Measurements from ENCODE around the gene NCOA1. TPM values are rescaled to one million over a fixed set of nuclear protein-coding genes. Genes with fewer than 3 reads are reported as not detected.

Gene NCOA1
- total RNA-seq, 4 donors from 2014 or later = 41.3 to 69.6 (median 54.8) TPM

GRCh38 chr2:24724111-24724775 is 233.2 kb downstream of the NCOA1 start:
- no peak overlapping the region for H3K27ac ChIP-seq
- TF ChIP-seq, protein P1, sequence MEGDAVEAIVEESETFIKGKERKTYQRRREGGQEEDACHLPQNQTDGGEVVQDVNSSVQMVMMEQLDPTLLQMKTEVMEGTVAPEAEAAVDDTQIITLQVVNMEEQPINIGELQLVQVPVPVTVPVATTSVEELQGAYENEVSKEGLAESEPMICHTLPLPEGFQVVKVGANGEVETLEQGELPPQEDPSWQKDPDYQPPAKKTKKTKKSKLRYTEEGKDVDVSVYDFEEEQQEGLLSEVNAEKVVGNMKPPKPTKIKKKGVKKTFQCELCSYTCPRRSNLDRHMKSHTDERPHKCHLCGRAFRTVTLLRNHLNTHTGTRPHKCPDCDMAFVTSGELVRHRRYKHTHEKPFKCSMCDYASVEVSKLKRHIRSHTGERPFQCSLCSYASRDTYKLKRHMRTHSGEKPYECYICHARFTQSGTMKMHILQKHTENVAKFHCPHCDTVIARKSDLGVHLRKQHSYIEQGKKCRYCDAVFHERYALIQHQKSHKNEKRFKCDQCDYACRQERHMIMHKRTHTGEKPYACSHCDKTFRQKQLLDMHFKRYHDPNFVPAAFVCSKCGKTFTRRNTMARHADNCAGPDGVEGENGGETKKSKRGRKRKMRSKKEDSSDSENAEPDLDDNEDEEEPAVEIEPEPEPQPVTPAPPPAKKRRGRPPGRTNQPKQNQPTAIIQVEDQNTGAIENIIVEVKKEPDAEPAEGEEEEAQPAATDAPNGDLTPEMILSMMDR (IDR thresholded peaks at IDR 0.05) = no peak
- no peak for TF ChIP-seq POLR2A (IDR thresholded peaks at IDR 0.05)
- peaks cover 0 to 25% (median 0%) of the 10 kb centered on the region in 3 donors for H3K36me3 ChIP-seq
- H3K27me3 ChIP-seq = no peaks in the 10 kb centered on the region
- H3K9me3 ChIP-seq = no peaks in the 10 kb centered on the region
- H3K4me1 ChIP-seq = no peaks in the 10 kb centered on the region
- no peak overlapping the region for H3K4me3 ChIP-seq
- DNase-seq = no peak

DNA sequence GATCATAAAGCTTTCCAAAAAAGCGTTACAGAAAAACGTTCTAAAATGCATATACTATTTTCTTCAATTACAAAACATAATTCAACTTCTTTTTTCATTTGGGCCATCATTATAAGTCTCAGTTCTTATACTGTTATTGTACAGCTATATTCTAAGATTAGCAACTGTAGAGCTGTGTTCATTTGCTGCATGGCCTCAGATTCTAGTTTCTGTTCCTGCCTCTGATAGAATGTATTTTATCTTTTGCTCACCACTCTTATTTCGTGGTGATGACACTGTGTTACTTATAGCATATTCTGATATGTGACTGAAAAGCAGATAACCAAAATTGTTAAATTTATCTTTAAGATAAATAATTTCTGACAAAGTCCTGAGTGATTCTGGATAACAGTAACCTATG is 234.9 kb downstream of the NCOA1 start:
- TF ChIP-seq POLR2A (IDR thresholded peaks at IDR 0.05) = no peak
- TF ChIP-seq, protein P1 (IDR thresholded peaks at IDR 0.05) = no peak
- H3K36me3 ChIP-seq = peaks cover 0 to 39% (median 0%) of the 10 kb centered on the region in 3 donors
- no peak overlapping the region for H3K27ac ChIP-seq
- H3K9me3 ChIP-seq = no peaks in the 10 kb centered on the region
- no peak overlapping the region for H3K4me3 ChIP-seq
- DNase-seq = no peak
- no peaks in the 10 kb centered on the region for H3K4me1 ChIP-seq
- no peaks in the 10 kb centered on the region for H3K27me3 ChIP-seq

GRCh38 chr2:24730481-24730880 is 239.4 kb downstream of the NCOA1 start:
- Histone ChIP-seq H3K27ac (no peak overlapping the region), H3K27me3 (no peaks in the 10 kb centered on the region), H3K9me3 (no peaks in the 10 kb centered on the region), H3K36me3 (peaks cover 0 to 39% (median 0%) of the 10 kb centered on the region in 3 donors), H3K4me1 (no peaks in the 10 kb centered on the region), H3K4me3 (no peak overlapping the region)
- no peak for TF ChIP-seq POLR2A (IDR thresholded peaks at IDR 0.05)
- TF ChIP-seq, protein P1 (IDR thresholded peaks at IDR 0.05) = no peak
- DNase-seq = no peak

- no peak overlapping the region for H3K4me3 ChIP-seq
- H3K36me3 ChIP-seq = peaks cover 0 to 39% (median 0%) of the 10 kb centered on the region in 3 donors
- H3K27ac ChIP-seq = no peak overlapping the region
- TF ChIP-seq, protein P1 (IDR thresholded peaks at IDR 0.05) = no peak
- no peak for TF ChIP-seq POLR2A (IDR thresholded peaks at IDR 0.05)
- no peak for DNase-seq
- no peaks in the 10 kb centered on the region for H3K9me3 ChIP-seq
- no peaks in the 10 kb centered on the region for H3K4me1 ChIP-seq
- no peaks in the 10 kb centered on the region for H3K27me3 ChIP-seq
Observed at GRCh38 chr2:24731040-24731439, 240.0 kb downstream of the NCOA1 start.

DNA sequence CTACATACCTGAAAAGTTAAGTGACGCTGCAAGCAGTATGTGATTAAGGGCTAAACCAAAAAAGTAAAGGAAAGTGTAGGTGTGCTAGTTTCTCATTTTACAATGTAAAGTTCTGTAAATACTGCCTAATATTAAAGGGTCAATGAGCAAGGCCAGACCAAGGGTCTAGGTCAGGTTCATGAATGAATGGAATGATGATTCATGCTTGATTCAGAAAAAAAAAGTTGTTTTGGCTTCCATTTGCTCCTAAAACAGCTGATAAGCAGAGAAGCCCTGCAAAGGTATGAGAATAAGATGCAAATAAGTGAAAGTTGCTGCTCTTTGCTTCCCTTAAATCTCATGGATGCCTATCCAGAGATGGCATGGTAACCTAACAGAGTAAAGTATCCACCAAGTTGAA is 240.9 kb downstream of the NCOA1 start:
- DNase-seq = no peak

More for the DNA sequence above, 240.9 kb downstream of the NCOA1 start:
- Histone ChIP-seq H3K27ac (no peak overlapping the region), H3K9me3 (no peaks in the 10 kb centered on the region), H3K4me3 (no peak overlapping the region), H3K36me3 (peaks cover 0 to 32% (median 0%) of the 10 kb centered on the region in 3 donors), H3K4me1 (no peaks in the 10 kb centered on the region), H3K27me3 (no peaks in the 10 kb centered on the region)
- no peak for TF ChIP-seq POLR2A (IDR thresholded peaks at IDR 0.05)
- TF ChIP-seq, protein P1 (IDR thresholded peaks at IDR 0.05) = no peak
